ENCODE data around the gene DNAJC5G. TPM values are rescaled to one million over a fixed set of nuclear protein-coding genes. Genes with fewer than 3 reads are reported as not detected.
A peak's percentile ranks its signal among the peaks of the same experiment; 100 is the strongest.

Gene DNAJC5G
- total and polyA plus RNA-seq, 9 of the 15 experiments (the other 6 are each of a cell fraction or from before 2014, with no cell fraction given), result not detected

GRCh38 chr2:27306573-27307286 is 31.5 kb downstream of the DNAJC5G start:
- no peak for ATAC-seq
- no peak for TF ChIP-seq FOXJ2 (tag; IDR thresholded peaks at IDR 0.05)
- peak; percentile 36; the same call in 1 of the 2 replicates for TF ChIP-seq POLR2G (IDR thresholded peaks at IDR 0.05; ENCODE audit: low read depth, low read length)
- TF ChIP-seq U2AF1 (optimal IDR thresholded peaks at IDR 0.05; ENCODE audit: low read depth, low read length), result no peak
- no peaks in the 10 kb centered on the region for H3K9me1 ChIP-seq (ENCODE audit: control insufficient read depth, insufficient read depth, low read length)
- no peaks in the 10 kb centered on the region for H3K79me2 ChIP-seq (ENCODE audit: control insufficient read depth, insufficient read depth, low read length)
- BruUV-seq (replicated peaks), result no TSS peak
- H3K27me3 ChIP-seq (ENCODE audit: control insufficient read depth in 2 of 2, insufficient read depth in 2 of 2, low read length in 2 of 2), result no peaks in the 10 kb centered on the region
- no peak for FAIRE-seq
- peaks cover 0 to 8% of the 10 kb centered on the region in 2 experiments; a peak in 2 of 5 replicates for H3K4me1 ChIP-seq (replicated peaks in 1 of 2; ENCODE audit: control insufficient read depth in 2 of 2, insufficient read depth in 2 of 2, low read length in 2 of 2)
- H3K4me2 ChIP-seq (ENCODE audit: insufficient read depth, low read length), result no peak overlapping the region
- peaks cover 20% of the 10 kb centered on the region; the same call in 2 of the 3 replicates for H3K36me3 ChIP-seq (ENCODE audit: control insufficient read depth, insufficient read depth, low read length)
- H3K27ac ChIP-seq (ENCODE audit: extremely low read depth, low read depth, low read length), result no peak overlapping the region
- H3K9me3 ChIP-seq (replicated peaks; ENCODE audit: control insufficient read depth, insufficient read depth, low read depth, low read length), result no peaks in the 10 kb centered on the region
- intact Hi-C loops (cut with micrococcal nuclease) (no loop called here), in situ Hi-C loops (cut with MboI) (no loop called here)
- no peaks in the 10 kb centered on the region for H4K20me1 ChIP-seq (replicated peaks; ENCODE audit: control insufficient read depth, insufficient read depth, low read length)
- no peak overlapping the region for H3K9ac ChIP-seq (ENCODE audit: insufficient read depth in 1 of 2, low read depth in 2 of 2, low read length in 2 of 2)
- H2AFZ ChIP-seq (ENCODE audit: low read depth, low read length), result no peak overlapping the region
- no peak for DNase-seq (ENCODE audit: extremely low read depth in 1 of 4, low spot score in 3 of 4)
- CTCF ChIA-PET (ENCODE audit: low intra/inter-chr PET ratio), result no interaction called here
- H3K4me3 ChIP-seq, result no peak overlapping the region
- POLR2A ChIA-PET, result interaction anchor here (1.0 kb wide), 1 partner anchor 179 kb away, joined by 3 read pairs; no protein-coding TSS in a partner anchor
- 93% methylated on average over 17 of the region's 51 CpGs for WGBS (ENCODE audit: insufficient coverage, low coverage, missing lambda C conversion rate)

DNA sequence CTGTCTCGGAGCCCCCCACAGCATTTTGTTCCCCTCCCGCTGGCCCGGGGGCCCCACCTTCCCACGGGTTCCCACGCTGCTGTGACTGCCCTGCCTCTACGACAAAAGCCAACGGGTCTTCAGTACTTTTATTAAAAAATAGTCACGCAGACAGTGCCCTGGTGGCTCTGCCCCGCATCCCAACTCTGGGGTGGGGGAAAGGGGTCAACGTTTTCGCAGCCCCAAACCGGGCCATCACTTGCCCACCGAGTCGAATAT is 32.0 kb downstream of the DNAJC5G start:
- ChIA-PET CTCF (ENCODE audit: low intra/inter-chr PET ratio) (no interaction called here), POLR2A (no interaction called here)
- H3K4me3 ChIP-seq, result no peak overlapping the region
- FAIRE-seq (no peak), DNase-seq (ENCODE audit: extremely low read depth in 1 of 4, low spot score in 3 of 4) (no peak), ATAC-seq (no peak)
- H4K20me1 ChIP-seq (replicated peaks; ENCODE audit: control insufficient read depth, insufficient read depth, low read length), result no peaks in the 10 kb centered on the region
- no peak overlapping the region for H3K27ac ChIP-seq (ENCODE audit: extremely low read depth, low read depth, low read length)
- in situ Hi-C loops (cut with MboI) (no loop called here), intact Hi-C loops (cut with micrococcal nuclease) (no loop called here)
- no peak overlapping the region for H2AFZ ChIP-seq (ENCODE audit: low read depth, low read length)
- no peaks in the 10 kb centered on the region for H3K27me3 ChIP-seq (ENCODE audit: control insufficient read depth in 2 of 2, insufficient read depth in 2 of 2, low read length in 2 of 2)
- no peaks in the 10 kb centered on the region for H3K9me3 ChIP-seq (replicated peaks; ENCODE audit: control insufficient read depth, insufficient read depth, low read depth, low read length)
- TF ChIP-seq RBM17 (IDR thresholded peaks at IDR 0.05; ENCODE audit: borderline replicate concordance, low read depth, low read length) (no peak), ZNF395 (CRISPR knock-in tag; IDR thresholded peaks at IDR 0.05) (no peak), NR4A1 (CRISPR knock-in tag; IDR thresholded peaks at IDR 0.05) (no peak), NR4A1 (tag; IDR thresholded peaks at IDR 0.05) (no peak), SPI1 (IDR thresholded peaks at IDR 0.05; ENCODE audit: borderline replicate concordance, low read depth, low read length) (no peak), NFE2L1 (tag; IDR thresholded peaks at IDR 0.05; ENCODE audit: borderline replicate concordance, low read depth) (no peak), ZNF253 (CRISPR knock-in tag; conservative IDR thresholded peaks at IDR 0.05) (no peak), ZSCAN29 (IDR thresholded peaks at IDR 0.05) (no peak), ARNT (IDR thresholded peaks at IDR 0.05) (no peak), CBX8 (IDR thresholded peaks at IDR 0.05; ENCODE audit: borderline replicate concordance, extremely low read depth, low read depth, low read length, poor library complexity, severe bottlenecking) (no peak)
- 98% methylated on average over 11 of the region's 14 CpGs for WGBS (ENCODE audit: insufficient coverage, low coverage, missing lambda C conversion rate)
- no peak overlapping the region for H3K4me2 ChIP-seq (ENCODE audit: insufficient read depth, low read length)
- no peaks in the 10 kb centered on the region for H3K79me2 ChIP-seq (ENCODE audit: control insufficient read depth, insufficient read depth, low read length)
- H3K9ac ChIP-seq (ENCODE audit: insufficient read depth in 1 of 2, low read depth in 2 of 2, low read length in 2 of 2), result no peak overlapping the region
- H3K36me3 ChIP-seq (ENCODE audit: control insufficient read depth, insufficient read depth, low read length), result peaks cover 20% of the 10 kb centered on the region; the same call in 2 of the 3 replicates
- H3K9me1 ChIP-seq (ENCODE audit: control insufficient read depth, insufficient read depth, low read length), result no peaks in the 10 kb centered on the region
- no TSS peak for BruUV-seq (replicated peaks)
- peaks cover 0 to 8% of the 10 kb centered on the region in 2 experiments; a peak in 2 of 5 replicates for H3K4me1 ChIP-seq (replicated peaks in 1 of 2; ENCODE audit: control insufficient read depth in 2 of 2, insufficient read depth in 2 of 2, low read length in 2 of 2)

All from K562 (cell line).